H9 (cell line): ENCODE data around the gene LMF2. TPM values are rescaled to one million over a fixed set of nuclear protein-coding genes. Genes with fewer than 3 reads are reported as not detected.

Experiments used
- DNase-seq: peaks from one replicate; pipeline ENCODE4 v3.0.0-alpha.2; 2017
- H2AFZ ChIP-seq: one replicate; pipeline ENCODE4 v1.6.1; 2013; ENCODE audit warnings: mild to moderate bottlenecking, low read length, control low read depth, moderate library complexity
- H2AK5ac ChIP-seq: 2 replicates; pipeline ENCODE4 v1.6.1; 2013; ENCODE audit warnings: low read length, control low read depth, mixed read lengths; ENCODE audit not compliant: insufficient read length
- H2BK120ac ChIP-seq: one replicate; pipeline ENCODE4 v1.6.1; 2013; ENCODE audit warnings: low read depth, mild to moderate bottlenecking, low read length, control low read depth, inconsistent platforms; ENCODE audit not compliant: poor library complexity, severe bottlenecking
- H2BK12ac ChIP-seq: 2 replicates; pipeline ENCODE4 v1.6.1; 2013; ENCODE audit warnings: low read length, control low read depth, mixed read lengths, low read depth; ENCODE audit not compliant: insufficient read length
- H2BK15ac ChIP-seq: 2 replicates; pipeline ENCODE4 v1.6.1; 2013; ENCODE audit warnings: low read depth, low read length, control low read depth
- H2BK20ac ChIP-seq: one replicate; pipeline ENCODE4 v1.6.1; 2013; ENCODE audit warnings: low read depth, mild to moderate bottlenecking, low read length, control low read depth, inconsistent platforms; ENCODE audit not compliant: poor library complexity, severe bottlenecking
- H2BK5ac ChIP-seq: 2 replicates; pipeline ENCODE4 v1.6.1; 2013; ENCODE audit warnings: low read length, control low read depth, mixed read lengths; ENCODE audit not compliant: insufficient read length
- H3K14ac ChIP-seq: 2 replicates; pipeline ENCODE4 v1.6.1; 2013; ENCODE audit warnings: low read length, control low read depth; ENCODE audit not compliant: insufficient read depth
- H3K18ac ChIP-seq: 2 replicates; pipeline ENCODE4 v1.6.1; 2013; ENCODE audit warnings: low read depth, mild to moderate bottlenecking, mixed read lengths, low read length, control low read depth; ENCODE audit not compliant: insufficient read length
- H3K23ac ChIP-seq: 2 replicates; pipeline ENCODE4 v1.6.1; 2013; ENCODE audit warnings: low read length, control low read depth, mixed read lengths, low read depth; ENCODE audit not compliant: insufficient read length
- H3K23me2 ChIP-seq: 2 replicates; pipeline ENCODE4 v1.6.1; 2013; ENCODE audit warnings: low read depth, mild to moderate bottlenecking, mixed read lengths, low read length, control low read depth; ENCODE audit not compliant: insufficient read length, poor library complexity, severe bottlenecking
- H3K27ac ChIP-seq: 2 replicates; pipeline ENCODE4 v1.5.1; 2013; ENCODE audit warnings: low read length, control low read depth, mixed read lengths, low read depth; ENCODE audit not compliant: insufficient read length
- H3K27me3 ChIP-seq: 2 replicates; pipeline ENCODE4 v1.6.1; 2013; ENCODE audit warnings: low read length, control low read depth, inconsistent platforms; ENCODE audit not compliant: insufficient read depth
- H3K4ac ChIP-seq: 2 replicates; pipeline ENCODE4 v1.6.1; 2013; ENCODE audit warnings: low read depth, mild to moderate bottlenecking, control low read depth, inconsistent platforms, low read length, moderate library complexity
- H3K4me1 ChIP-seq: 2 replicates; pipeline ENCODE4 v1.6.1; 2013; ENCODE audit warnings: low read length, control low read depth, inconsistent platforms; ENCODE audit not compliant: insufficient read depth
- H3K4me2 ChIP-seq: 2 replicates; pipeline ENCODE4 v1.6.1; 2013; ENCODE audit warnings: low read length, control low read depth, mixed read lengths; ENCODE audit not compliant: insufficient read length, insufficient read depth
- H3K56ac ChIP-seq: 2 replicates; pipeline ENCODE4 v1.6.1; 2013; ENCODE audit warnings: low read depth, mild to moderate bottlenecking, mixed read lengths, low read length, control low read depth; ENCODE audit not compliant: insufficient read length
- H3K79me1 ChIP-seq: 2 replicates; pipeline ENCODE4 v1.6.1; 2013; ENCODE audit warnings: low read depth, mild to moderate bottlenecking, moderate library complexity, low read length, control low read depth, inconsistent platforms; ENCODE audit not compliant: insufficient read depth, poor library complexity, severe bottlenecking
- H3K79me2 ChIP-seq: 2 replicates; pipeline ENCODE4 v1.6.1; 2013; ENCODE audit warnings: low read length, control low read depth, inconsistent platforms; ENCODE audit not compliant: insufficient read depth
- H3K9ac ChIP-seq: 2 replicates; pipeline ENCODE4 v1.6.1; 2013; ENCODE audit warnings: low read length, control low read depth, mixed read lengths; ENCODE audit not compliant: insufficient read length; ENCODE audit errors: extremely low read depth
- H3K9me3 ChIP-seq: one replicate; pipeline ENCODE4 v1.6.1; 2013; ENCODE audit warnings: low read depth, low read length, inconsistent platforms; ENCODE audit not compliant: control insufficient read depth
- H3T11ph ChIP-seq: one replicate; pipeline ENCODE4 v1.6.1; 2013; ENCODE audit warnings: mild to moderate bottlenecking, low read length, control low read depth, inconsistent platforms
- H4K20me1 ChIP-seq: one replicate; pipeline ENCODE4 v1.6.1; 2013; ENCODE audit not compliant: control insufficient read depth, insufficient read length, insufficient read depth
- H4K5ac ChIP-seq: 2 replicates; pipeline ENCODE4 v1.6.1; 2013; ENCODE audit warnings: low read depth, mild to moderate bottlenecking, mixed read lengths, low read length, control low read depth; ENCODE audit not compliant: insufficient read length
- H4K8ac ChIP-seq: replicated peaks from 2 replicates; pipeline ENCODE4 v1.6.1; 2013; ENCODE audit warnings: low read length, control low read depth, mixed read lengths, low read depth; ENCODE audit not compliant: insufficient read length
- H4K91ac ChIP-seq: 2 replicates; pipeline ENCODE4 v1.6.1; 2013; ENCODE audit warnings: low read depth, mild to moderate bottlenecking, moderate library complexity, mixed read lengths, low read length, control low read depth; ENCODE audit not compliant: insufficient read length
- H3K27ac Mint-ChIP-seq, 3 experiments: 2 replicates in 2 of 3; 3 replicates in 1 of 3; pipeline ENCODE4 v1.8.0; 2020 to 2021; ENCODE audit warnings: mixed read lengths in 3 of 3, mild to moderate bottlenecking in 1 of 3, moderate library complexity in 1 of 3
- H3K27me3 Mint-ChIP-seq: 2 replicates; pipeline ENCODE4 v1.8.0; 2021; ENCODE audit warnings: low read depth, mild to moderate bottlenecking, moderate library complexity, mixed read lengths
- H3K36me3 Mint-ChIP-seq, 3 experiments: 2 replicates in 2 of 3; 3 replicates in 1 of 3; pipeline ENCODE4 v1.8.0; 2020 to 2021; ENCODE audit warnings: low read depth in 3 of 3, mixed read lengths in 3 of 3; ENCODE audit not compliant: insufficient read depth in 1 of 3
- H3K4me1 Mint-ChIP-seq, 2 experiments: 2 replicates each; pipeline ENCODE4 v1.8.0; 2020; ENCODE audit warnings: mixed read lengths in 2 of 2
- H3K4me3 Mint-ChIP-seq, 2 experiments: 2 replicates in 1 of 2; 3 replicates in 1 of 2; pipeline ENCODE4 v1.8.0; 2020 to 2021; ENCODE audit warnings: mild to moderate bottlenecking in 2 of 2, mixed read lengths in 2 of 2, moderate library complexity in 1 of 2
- H3K9me3 Mint-ChIP-seq, 2 experiments: 2 replicates in 1 of 2; 3 replicates in 1 of 2; pipeline ENCODE4 v1.8.0; 2020; ENCODE audit warnings: mild to moderate bottlenecking in 2 of 2, mixed read lengths in 2 of 2, moderate library complexity in 1 of 2
- WGBS: extraction: QIAGEN DNeasy Blood & Tissue Kit; methylation state at CpG from one replicate; pipeline ENCODE4 v1.1.7; 2013; ENCODE audit warnings: missing lambda C conversion rate, low lambda C conversion rate, mixed read lengths; ENCODE audit not compliant: insufficient read length; ENCODE audit errors: extremely low coverage; 5-methylcytosine and 5-hydroxymethylcytosine counted together
- total RNA-seq: library from RNA; stranded (reverse); gene quantifications from 2 replicates; pipeline ENCODE4 v1.2.1, GENCODE V29; 2021
- TF ChIP-seq, protein P1 (sequence below): fragments of 200-600 bp; sonication (generic); conservative IDR thresholded peaks from 3 replicates; pipeline ENCODE4 v1.8.0; 2021; ENCODE audit warnings: antibody characterized with exemption, mild to moderate bottlenecking

Gene LMF2
- total RNA-seq, 1 experiment from 2014 or later = 43.6 TPM

- Mint-ChIP-seq H3K27ac (peak overlapping the region in 1 of 3 experiments; percentile 24; a peak in 1 of 7 replicates), H3K4me1 (peaks cover 3 to 9% of the 10 kb centered on the region in 2 experiments; a peak in 3 of 4 replicates), H3K4me3 (no peak overlapping the region; a peak in 1 of 5 replicates), H3K9me3 (no peaks in the 10 kb centered on the region), H3K27me3 (peaks cover 22% of the 10 kb centered on the region), H3K36me3 (peaks cover 0 to 2% (median 0%) of the 10 kb centered on the region in 3 experiments; a peak in 1 of 7 replicates)
- Histone ChIP-seq H3K23me2 (peaks cover 7% of the 10 kb centered on the region), H3K9ac (no peak overlapping the region), H3K4me2 (no peak overlapping the region), H3K79me1 (no peaks in the 10 kb centered on the region), H3K23ac (no peak overlapping the region), H3K79me2 (no peaks in the 10 kb centered on the region), H2AK5ac (no peak overlapping the region), H3K18ac (no peak overlapping the region), H3K27me3 (peaks cover 9% of the 10 kb centered on the region; the same call in 1 of the 2 replicates), H2BK15ac (no peak overlapping the region), H3K56ac (no peak overlapping the region), H2BK20ac (no peak overlapping the region), H3K27ac (no peak overlapping the region), H3K4ac (no peak overlapping the region), H4K8ac (no peak overlapping the region), H4K20me1 (no peaks in the 10 kb centered on the region), H3K14ac (no peak overlapping the region; the same call in 1 of the 2 replicates), H3T11ph (no peak overlapping the region), H3K4me1 (no peaks in the 10 kb centered on the region), H2BK120ac (no peak overlapping the region), H2BK12ac (no peak overlapping the region), H4K5ac (no peak overlapping the region), H4K91ac (no peak overlapping the region), H2BK5ac (no peak overlapping the region), H3K9me3 (no peaks in the 10 kb centered on the region), H2AFZ (no peak overlapping the region)
- WGBS = no CpG with 5 or more reads among the region's 31 CpGs
- TF ChIP-seq, protein P1, sequence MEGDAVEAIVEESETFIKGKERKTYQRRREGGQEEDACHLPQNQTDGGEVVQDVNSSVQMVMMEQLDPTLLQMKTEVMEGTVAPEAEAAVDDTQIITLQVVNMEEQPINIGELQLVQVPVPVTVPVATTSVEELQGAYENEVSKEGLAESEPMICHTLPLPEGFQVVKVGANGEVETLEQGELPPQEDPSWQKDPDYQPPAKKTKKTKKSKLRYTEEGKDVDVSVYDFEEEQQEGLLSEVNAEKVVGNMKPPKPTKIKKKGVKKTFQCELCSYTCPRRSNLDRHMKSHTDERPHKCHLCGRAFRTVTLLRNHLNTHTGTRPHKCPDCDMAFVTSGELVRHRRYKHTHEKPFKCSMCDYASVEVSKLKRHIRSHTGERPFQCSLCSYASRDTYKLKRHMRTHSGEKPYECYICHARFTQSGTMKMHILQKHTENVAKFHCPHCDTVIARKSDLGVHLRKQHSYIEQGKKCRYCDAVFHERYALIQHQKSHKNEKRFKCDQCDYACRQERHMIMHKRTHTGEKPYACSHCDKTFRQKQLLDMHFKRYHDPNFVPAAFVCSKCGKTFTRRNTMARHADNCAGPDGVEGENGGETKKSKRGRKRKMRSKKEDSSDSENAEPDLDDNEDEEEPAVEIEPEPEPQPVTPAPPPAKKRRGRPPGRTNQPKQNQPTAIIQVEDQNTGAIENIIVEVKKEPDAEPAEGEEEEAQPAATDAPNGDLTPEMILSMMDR = no peak
- no peak for DNase-seq
Measured at GRCh38 chr22:50483977-50484853, 23.3 kb downstream of the LMF2 start.
